HG03025 (cell line): Measurements from ENCODE around the gene DAAM1.
A peak's percentile ranks its signal among the peaks of the same experiment; 100 is the strongest.

Source experiments
- ATAC-seq: cut with Tn5 transposase; IDR thresholded peaks from one replicate; pipeline ENCODE4 v1.9.1; 2021; ENCODE audit warnings: mild to moderate bottlenecking, moderate library complexity; ENCODE audit not compliant: unreplicated experiment, low FRiP score

DAAM1 gene

GRCh38 chr14:59253527-59253926 lies 65.1 kb downstream of the DAAM1 start:
- no peak for ATAC-seq

- no peak for ATAC-seq
These were observed 65.9 kb downstream of the DAAM1 start for GRCh38 chr14:59254146-59254910.

- no peak for ATAC-seq
These were observed 66.6 kb downstream of the DAAM1 start for GRCh38 chr14:59254911-59255545.

GRCh38 chr14:59256331-59256730 lies 67.9 kb downstream of the DAAM1 start:
- ATAC-seq: no peak

GRCh38 chr14:59261334-59261733 lies 72.9 kb downstream of the DAAM1 start:
- ATAC-seq: no peak

- ATAC-seq: no peak
These were observed 74.4 kb downstream of the DAAM1 start for GRCh38 chr14:59262717-59263454.

GRCh38 chr14:59265808-59266207 lies 77.3 kb downstream of the DAAM1 start:
- ATAC-seq: no peak

- ATAC-seq: no peak
These were observed 78.6 kb downstream of the DAAM1 start for GRCh38 chr14:59267046-59267445.

- ATAC-seq: no peak
These were observed 79.5 kb downstream of the DAAM1 start for GRCh38 chr14:59268011-59268410.

GRCh38 chr14:59268858-59269257 lies 80.4 kb downstream of the DAAM1 start:
- no peak for ATAC-seq

- no peak for ATAC-seq
These were observed 81.0 kb downstream of the DAAM1 start for GRCh38 chr14:59269466-59269865.

GRCh38 chr14:59271256-59271655 lies 82.8 kb downstream of the DAAM1 start:
- ATAC-seq: no peak

- no peak for ATAC-seq
These were observed 83.3 kb downstream of the DAAM1 start for GRCh38 chr14:59271734-59272133.

- ATAC-seq: no peak
These were observed 84.2 kb downstream of the DAAM1 start for GRCh38 chr14:59272633-59273032.

- ATAC-seq: no peak
These were observed 85.3 kb downstream of the DAAM1 start for GRCh38 chr14:59273737-59274136.

- ATAC-seq: peak; percentile 64
These were observed 86.5 kb downstream of the DAAM1 start for GRCh38 chr14:59274991-59275391.

GRCh38 chr14:59275668-59276067 lies 87.2 kb downstream of the DAAM1 start:
- peak; percentile 89 for ATAC-seq

GRCh38 chr14:59276235-59276634 lies 87.8 kb downstream of the DAAM1 start:
- ATAC-seq: no peak

GRCh38 chr14:59277659-59278058 lies 89.2 kb downstream of the DAAM1 start:
- no peak for ATAC-seq

GRCh38 chr14:59278111-59278510 lies 89.6 kb downstream of the DAAM1 start:
- no peak for ATAC-seq

GRCh38 chr14:59280961-59281360 lies 92.5 kb downstream of the DAAM1 start:
- ATAC-seq: no peak
